Activated naive CD4-positive, alpha-beta T cell treated with anti-CD3 and anti-CD28 coated beads, Interleukin-2, amount 10 ng/mL, durations not matched to agents 7 days and 5 days (primary cell): ENCODE measurements around the gene SAP130.

Experiments
- CTCF ChIA-PET: fragments of 350-600 bp; sonication (Branson Sonifier 250); formaldehyde crosslinking; loops from one replicate; lab custom pipeline; 2021; ENCODE audit warnings: antibody characterized with exemption; lab: Charles Lee
- DNase-seq: peaks from one replicate; pipeline ENCODE4 v3.0.0-alpha.2; 2020
- H3K27ac Mint-ChIP-seq: one replicate; pipeline ENCODE4 v1.8.0; 2021; ENCODE audit warnings: mild to moderate bottlenecking, moderate library complexity, mixed read lengths
- H3K27me3 Mint-ChIP-seq: one replicate; pipeline ENCODE4 v1.8.0; 2021; ENCODE audit warnings: mild to moderate bottlenecking, mixed read lengths
- H3K36me3 Mint-ChIP-seq: one replicate; pipeline ENCODE4 v1.8.0; 2021; ENCODE audit warnings: mixed read lengths
- H3K4me1 Mint-ChIP-seq: one replicate; pipeline ENCODE4 v1.8.0; 2021; ENCODE audit warnings: mixed read lengths
- H3K4me3 Mint-ChIP-seq: one replicate; pipeline ENCODE4 v1.8.0; 2021; ENCODE audit warnings: mild to moderate bottlenecking, moderate library complexity, mixed read lengths
- H3K9me3 Mint-ChIP-seq: one replicate; pipeline ENCODE4 v1.8.0; 2021; ENCODE audit warnings: mixed read lengths

Gene SAP130

GRCh38 chr2:127953128-127953718, 74.6 kb downstream of the SAP130 start:
- peaks cover 25% of the 10 kb centered on the region for H3K36me3 Mint-ChIP-seq
- H3K4me1 Mint-ChIP-seq: peaks cover 8% of the 10 kb centered on the region
- no peaks in the 10 kb centered on the region for H3K9me3 Mint-ChIP-seq
- H3K4me3 Mint-ChIP-seq: no peak overlapping the region
- DNase-seq: no peak
- CTCF ChIA-PET: no interaction called here
- no peaks in the 10 kb centered on the region for H3K27me3 Mint-ChIP-seq
- H3K27ac Mint-ChIP-seq: no peak overlapping the region

GRCh38 chr2:127951026-127951425, 76.8 kb downstream of the SAP130 start:
- DNase-seq: no peak
- Mint-ChIP-seq H3K4me3 (no peak overlapping the region), H3K27ac (no peak overlapping the region), H3K9me3 (no peaks in the 10 kb centered on the region), H3K4me1 (peaks cover 8% of the 10 kb centered on the region), H3K36me3 (peaks cover 33% of the 10 kb centered on the region), H3K27me3 (no peaks in the 10 kb centered on the region)
- CTCF ChIA-PET: no interaction called here

DNA sequence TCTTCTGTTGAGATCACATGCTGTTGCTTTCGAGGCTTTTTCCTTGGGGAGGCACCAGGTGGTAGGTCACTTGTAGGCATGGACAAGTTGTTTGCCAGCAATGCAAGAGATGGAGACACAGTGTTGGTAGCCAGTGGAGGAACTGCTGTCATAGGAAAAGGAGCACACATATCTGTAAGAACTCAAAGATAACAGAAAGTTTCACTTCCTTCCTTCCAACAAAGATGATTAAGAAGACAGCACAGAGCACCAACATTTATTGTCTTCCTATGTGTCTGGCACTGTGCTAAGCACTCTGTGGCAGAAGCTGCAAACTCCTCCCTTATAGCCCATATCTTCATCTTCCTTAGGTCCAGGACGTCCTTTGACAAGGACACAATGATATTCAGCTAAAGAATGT, 77.6 kb downstream of the SAP130 start:
- peak overlapping the region; percentile 25 for H3K27ac Mint-ChIP-seq
- H3K9me3 Mint-ChIP-seq: no peaks in the 10 kb centered on the region
- H3K27me3 Mint-ChIP-seq: no peaks in the 10 kb centered on the region
- CTCF ChIA-PET: no interaction called here
- H3K4me3 Mint-ChIP-seq: no peak overlapping the region
- DNase-seq: no peak
- peaks cover 39% of the 10 kb centered on the region for H3K36me3 Mint-ChIP-seq
- peaks cover 8% of the 10 kb centered on the region for H3K4me1 Mint-ChIP-seq

DNA sequence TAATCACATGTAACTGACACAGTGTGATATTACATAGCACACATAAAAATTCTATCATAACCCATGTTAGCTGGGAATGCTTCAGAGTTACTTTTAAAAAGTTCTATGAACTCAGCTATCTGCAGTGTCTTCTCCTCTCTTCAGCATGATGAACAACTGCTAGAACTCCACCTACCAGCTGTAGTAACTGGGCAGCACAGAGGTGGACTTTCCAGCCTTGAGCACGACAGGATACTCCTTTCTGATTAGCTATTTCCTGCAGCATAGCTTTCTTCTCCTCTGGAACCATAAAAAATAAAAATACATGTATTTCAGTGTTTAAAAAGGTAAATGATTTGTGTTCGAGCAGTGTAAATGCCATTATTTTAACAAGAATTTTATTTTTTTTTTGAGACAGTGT, 82.6 kb downstream of the SAP130 start:
- Mint-ChIP-seq H3K36me3 (peaks cover 60% of the 10 kb centered on the region), H3K27ac (no peak overlapping the region), H3K4me1 (peaks cover 2% of the 10 kb centered on the region)

GRCh38 chr2:127943186-127943585, 84.7 kb downstream of the SAP130 start:
- Mint-ChIP-seq H3K4me1 (no peaks in the 10 kb centered on the region), H3K27ac (no peak overlapping the region), H3K27me3 (no peaks in the 10 kb centered on the region), H3K4me3 (no peak overlapping the region), H3K9me3 (no peaks in the 10 kb centered on the region), H3K36me3 (peaks cover 49% of the 10 kb centered on the region)
- CTCF ChIA-PET: no interaction called here
- no peak for DNase-seq

More for the DNA sequence above, 82.6 kb downstream of the SAP130 start:
- no peak overlapping the region for H3K4me3 Mint-ChIP-seq
- CTCF ChIA-PET: no interaction called here
- DNase-seq: no peak
- H3K27me3 Mint-ChIP-seq: no peaks in the 10 kb centered on the region
- H3K9me3 Mint-ChIP-seq: no peaks in the 10 kb centered on the region

DNA sequence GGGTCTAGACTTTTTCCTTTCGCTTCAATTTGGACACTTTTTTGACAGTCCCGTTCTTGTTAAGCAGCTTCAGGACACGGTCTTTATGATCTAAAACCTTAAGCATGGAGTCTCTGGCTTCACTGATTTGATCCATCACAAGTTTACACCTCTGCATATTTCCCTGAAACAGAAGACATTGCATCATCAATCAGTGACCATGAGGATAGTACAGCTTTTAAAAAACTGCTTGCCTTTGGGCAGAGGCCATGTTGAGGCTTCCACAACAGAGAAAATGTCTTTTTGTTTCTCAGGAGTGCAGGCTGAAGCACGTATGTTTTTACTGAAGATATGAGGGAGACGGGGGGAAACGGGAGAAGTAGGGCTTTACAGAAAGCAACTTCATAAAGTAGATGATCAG, 85.9 kb downstream of the SAP130 start:
- no peak overlapping the region for H3K4me3 Mint-ChIP-seq
- peaks cover 44% of the 10 kb centered on the region for H3K36me3 Mint-ChIP-seq
- no peaks in the 10 kb centered on the region for H3K4me1 Mint-ChIP-seq
- CTCF ChIA-PET: no interaction called here
- no peaks in the 10 kb centered on the region for H3K9me3 Mint-ChIP-seq
- no peak for DNase-seq
- H3K27ac Mint-ChIP-seq: no peak overlapping the region
- no peaks in the 10 kb centered on the region for H3K27me3 Mint-ChIP-seq

DNA sequence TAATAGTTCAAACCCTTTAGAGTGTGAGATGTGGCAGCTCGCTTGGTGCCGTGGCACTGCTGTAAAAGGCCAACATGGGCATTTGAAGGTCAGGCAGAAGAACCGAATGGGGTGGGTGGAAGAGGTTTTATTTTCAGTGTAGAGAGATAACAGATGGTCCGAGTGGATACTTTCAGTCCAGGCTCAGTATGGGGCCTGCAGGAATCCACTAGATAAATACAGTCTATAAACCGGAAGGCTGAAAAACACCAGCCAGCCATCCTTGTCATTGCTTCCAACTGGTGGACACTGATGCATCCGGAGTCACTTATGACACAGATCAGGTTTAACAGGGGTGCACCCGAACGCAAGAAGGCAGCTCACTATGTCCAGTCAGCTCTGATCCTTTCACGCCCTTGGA, 86.4 kb downstream of the SAP130 start:
- Mint-ChIP-seq H3K27ac (no peak overlapping the region), H3K4me1 (no peaks in the 10 kb centered on the region), H3K36me3 (peaks cover 40% of the 10 kb centered on the region), H3K4me3 (no peak overlapping the region), H3K9me3 (no peaks in the 10 kb centered on the region), H3K27me3 (no peaks in the 10 kb centered on the region)
- DNase-seq: no peak
- CTCF ChIA-PET: no interaction called here

- H3K4me1 Mint-ChIP-seq: no peaks in the 10 kb centered on the region
- H3K27me3 Mint-ChIP-seq: no peaks in the 10 kb centered on the region
- no peak for DNase-seq
- H3K27ac Mint-ChIP-seq: no peak overlapping the region
- peaks cover 36% of the 10 kb centered on the region for H3K36me3 Mint-ChIP-seq
- no peaks in the 10 kb centered on the region for H3K9me3 Mint-ChIP-seq
- H3K4me3 Mint-ChIP-seq: no peak overlapping the region
- CTCF ChIA-PET: no interaction called here
Observed at GRCh38 chr2:127940641-127941040, 87.2 kb downstream of the SAP130 start.

DNA sequence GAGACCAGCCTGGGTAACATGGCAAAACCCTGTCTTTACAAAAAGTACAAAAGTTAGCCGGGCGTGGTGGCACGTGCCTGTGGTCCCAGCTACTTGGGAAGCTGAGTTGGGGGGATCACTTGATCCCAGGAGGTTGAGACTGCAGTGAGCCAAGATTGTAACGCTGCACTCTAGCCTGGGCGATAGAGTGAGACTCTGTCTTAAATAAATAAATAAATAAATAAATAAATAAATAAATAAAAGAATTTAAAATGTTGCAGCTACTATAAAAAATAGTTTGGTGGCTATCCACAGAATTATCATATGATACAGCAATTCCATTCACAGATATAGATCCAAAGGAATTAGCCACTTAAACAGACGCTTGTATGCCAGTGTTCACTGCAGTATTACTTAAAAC, 92.5 kb downstream of the SAP130 start:
- Mint-ChIP-seq H3K27me3 (peaks cover 5% of the 10 kb centered on the region), H3K27ac (no peak overlapping the region), H3K4me1 (no peaks in the 10 kb centered on the region), H3K36me3 (peaks cover under 1% of the 10 kb centered on the region), H3K9me3 (no peaks in the 10 kb centered on the region), H3K4me3 (no peak overlapping the region)
- DNase-seq: no peak
- CTCF ChIA-PET: no interaction called here

DNA sequence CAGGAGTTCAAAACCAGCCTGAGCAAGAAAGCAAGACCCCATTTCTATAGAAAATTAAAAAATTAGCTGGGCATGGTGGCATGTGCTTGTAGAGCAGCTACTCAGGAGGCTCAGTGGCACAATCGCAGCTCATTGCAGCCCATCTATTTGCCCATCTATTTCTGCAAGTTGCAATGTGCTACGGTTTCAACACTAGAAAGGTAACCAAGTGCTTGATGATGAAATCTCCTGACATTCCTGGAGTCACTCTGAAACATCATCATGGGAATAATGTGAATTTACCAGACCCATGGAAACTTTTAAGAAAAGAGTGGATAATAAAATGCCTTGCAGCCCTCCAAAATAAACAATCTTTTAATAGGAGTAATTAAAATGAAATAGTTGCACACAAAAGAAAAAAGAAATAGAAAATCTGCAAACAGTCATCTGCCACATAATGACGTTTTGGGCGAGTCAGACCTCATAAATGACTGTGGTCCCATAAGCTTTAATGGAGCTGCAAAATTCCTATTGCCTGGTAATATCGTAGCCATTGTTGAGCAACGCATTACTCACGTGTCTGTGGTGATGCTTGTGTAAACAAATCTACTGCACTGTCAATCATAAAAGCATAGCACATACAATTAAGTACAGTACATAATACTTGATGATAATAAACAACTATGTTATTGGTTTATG, 95.5 kb downstream of the SAP130 start:
- Mint-ChIP-seq H3K36me3 (no peaks in the 10 kb centered on the region), H3K4me1 (no peaks in the 10 kb centered on the region), H3K27me3 (peaks cover 8% of the 10 kb centered on the region), H3K9me3 (no peaks in the 10 kb centered on the region), H3K4me3 (no peak overlapping the region), H3K27ac (no peak overlapping the region)
- CTCF ChIA-PET: interaction anchor here (0.6 kb wide), 1 partner anchor 784 kb away, joined by 3 read pairs; no protein-coding TSS in a partner anchor
- no peak for DNase-seq

DNA sequence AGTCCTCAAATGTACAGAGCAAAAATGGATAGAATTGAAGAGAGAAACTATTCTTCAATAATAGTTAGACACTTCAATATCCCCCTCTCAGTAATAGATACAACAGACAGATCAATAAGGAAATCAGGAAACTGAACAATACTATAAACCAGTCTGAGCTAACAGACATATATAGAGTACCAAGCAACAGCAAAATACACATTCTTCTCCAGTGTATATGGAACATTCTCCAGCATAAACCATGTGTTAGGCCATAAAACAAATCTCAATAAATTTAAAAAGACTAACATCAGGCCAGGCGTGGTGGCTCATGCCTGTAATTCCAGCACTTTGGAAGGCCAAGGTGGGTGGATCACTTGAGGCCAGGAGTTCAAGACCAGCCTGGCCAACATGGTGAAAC, 98.4 kb downstream of the SAP130 start:
- Mint-ChIP-seq H3K27ac (no peak overlapping the region), H3K36me3 (no peaks in the 10 kb centered on the region), H3K9me3 (no peaks in the 10 kb centered on the region), H3K4me3 (no peak overlapping the region), H3K4me1 (no peaks in the 10 kb centered on the region), H3K27me3 (peaks cover 19% of the 10 kb centered on the region)
- CTCF ChIA-PET: no interaction called here
- DNase-seq: no peak

DNA sequence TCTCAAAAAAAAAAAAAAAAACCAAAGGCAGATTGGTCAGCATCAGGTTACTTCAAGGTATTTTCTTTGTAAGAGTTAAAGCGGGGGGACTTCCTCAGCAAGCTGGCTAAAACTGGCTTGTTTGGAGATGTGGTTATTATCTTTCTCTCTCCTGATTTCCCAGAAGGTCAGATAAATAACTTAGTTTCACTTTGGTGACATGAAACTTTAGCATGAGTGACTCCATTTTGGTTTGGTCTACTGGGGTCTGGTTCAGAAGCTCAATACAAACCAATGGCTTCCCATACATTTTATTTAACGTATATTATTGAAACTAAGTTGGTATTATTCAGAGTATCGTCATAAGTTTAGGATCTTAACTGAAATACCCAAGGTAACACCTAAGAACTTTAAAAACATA, 100.5 kb downstream of the SAP130 start:
- CTCF ChIA-PET: no interaction called here
- Mint-ChIP-seq H3K36me3 (no peaks in the 10 kb centered on the region), H3K9me3 (no peaks in the 10 kb centered on the region), H3K27ac (no peak overlapping the region), H3K4me3 (no peak overlapping the region), H3K4me1 (no peaks in the 10 kb centered on the region), H3K27me3 (peaks cover 21% of the 10 kb centered on the region)
- DNase-seq: no peak

DNA sequence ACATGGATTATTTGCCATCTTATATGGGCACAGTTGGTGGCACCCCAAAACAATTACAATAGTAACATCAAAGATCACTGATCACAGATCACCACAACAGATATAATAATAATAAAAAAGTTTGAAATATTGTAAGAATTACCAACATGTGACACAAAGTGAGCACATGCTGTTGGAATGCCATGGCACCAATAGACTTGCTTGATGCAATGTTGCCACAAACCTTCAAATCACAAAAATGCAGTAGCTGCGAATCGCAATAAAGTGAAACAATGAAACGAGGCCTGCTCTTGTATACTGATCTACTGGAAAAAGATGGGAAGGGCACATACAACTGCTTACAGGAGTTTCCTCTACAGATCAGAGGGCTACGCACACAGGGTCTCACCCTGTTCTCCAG, 109.9 kb downstream of the SAP130 start:
- H3K27me3 Mint-ChIP-seq: no peaks in the 10 kb centered on the region

GRCh38 chr2:127913808-127914457, 113.9 kb downstream of the SAP130 start:
- no peak for DNase-seq
- H3K36me3 Mint-ChIP-seq: no peaks in the 10 kb centered on the region
- no peak overlapping the region for H3K4me3 Mint-ChIP-seq
- H3K27ac Mint-ChIP-seq: no peak overlapping the region
- no peaks in the 10 kb centered on the region for H3K9me3 Mint-ChIP-seq
- CTCF ChIA-PET: no interaction called here
- H3K27me3 Mint-ChIP-seq: peaks cover 3% of the 10 kb centered on the region
- H3K4me1 Mint-ChIP-seq: no peaks in the 10 kb centered on the region

More for the DNA sequence above, 109.9 kb downstream of the SAP130 start:
- Mint-ChIP-seq H3K4me1 (no peaks in the 10 kb centered on the region), H3K36me3 (no peaks in the 10 kb centered on the region), H3K4me3 (no peak overlapping the region), H3K27ac (no peak overlapping the region), H3K9me3 (no peaks in the 10 kb centered on the region)
- DNase-seq: no peak
- CTCF ChIA-PET: no interaction called here

GRCh38 chr2:127911737-127912136, 116.1 kb downstream of the SAP130 start:
- Mint-ChIP-seq H3K4me3 (no peak overlapping the region), H3K36me3 (no peaks in the 10 kb centered on the region), H3K27me3 (peaks cover 7% of the 10 kb centered on the region), H3K27ac (no peak overlapping the region), H3K4me1 (no peaks in the 10 kb centered on the region), H3K9me3 (no peaks in the 10 kb centered on the region)
- DNase-seq: no peak
- CTCF ChIA-PET: no interaction called here
